ENCODE data around the gene KRTAP9-1.
"Not testable (repeated sequence)": the region's sequence is repeated elsewhere in the genome, so short reads cannot be mapped to it uniquely, and the experiment has no call there.

DNA sequence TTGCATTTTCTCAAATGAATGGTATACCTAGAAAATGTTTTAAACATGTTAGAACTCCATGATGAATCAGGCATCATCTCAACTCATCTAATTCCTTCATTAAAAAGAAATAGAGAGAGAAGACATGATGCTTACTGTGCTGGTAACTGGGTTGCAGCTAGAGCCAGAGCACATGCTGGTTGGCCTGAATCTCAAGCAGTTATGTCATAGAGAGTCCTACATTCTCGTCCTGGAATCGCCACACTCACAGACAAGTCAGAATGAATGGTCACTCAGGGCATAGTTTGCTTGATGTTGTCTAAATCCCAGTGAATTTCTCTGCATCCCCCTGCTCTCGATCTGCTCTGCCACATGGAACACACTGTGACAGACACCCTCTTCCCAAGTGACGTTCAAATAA lies 47.4 kb downstream of the KRTAP9-1 start:
- TF ChIP-seq, protein P1, sequence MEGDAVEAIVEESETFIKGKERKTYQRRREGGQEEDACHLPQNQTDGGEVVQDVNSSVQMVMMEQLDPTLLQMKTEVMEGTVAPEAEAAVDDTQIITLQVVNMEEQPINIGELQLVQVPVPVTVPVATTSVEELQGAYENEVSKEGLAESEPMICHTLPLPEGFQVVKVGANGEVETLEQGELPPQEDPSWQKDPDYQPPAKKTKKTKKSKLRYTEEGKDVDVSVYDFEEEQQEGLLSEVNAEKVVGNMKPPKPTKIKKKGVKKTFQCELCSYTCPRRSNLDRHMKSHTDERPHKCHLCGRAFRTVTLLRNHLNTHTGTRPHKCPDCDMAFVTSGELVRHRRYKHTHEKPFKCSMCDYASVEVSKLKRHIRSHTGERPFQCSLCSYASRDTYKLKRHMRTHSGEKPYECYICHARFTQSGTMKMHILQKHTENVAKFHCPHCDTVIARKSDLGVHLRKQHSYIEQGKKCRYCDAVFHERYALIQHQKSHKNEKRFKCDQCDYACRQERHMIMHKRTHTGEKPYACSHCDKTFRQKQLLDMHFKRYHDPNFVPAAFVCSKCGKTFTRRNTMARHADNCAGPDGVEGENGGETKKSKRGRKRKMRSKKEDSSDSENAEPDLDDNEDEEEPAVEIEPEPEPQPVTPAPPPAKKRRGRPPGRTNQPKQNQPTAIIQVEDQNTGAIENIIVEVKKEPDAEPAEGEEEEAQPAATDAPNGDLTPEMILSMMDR (IDR thresholded peaks at IDR 0.05) = not testable (repeated sequence)
- not testable (repeated sequence) for TF ChIP-seq POLR2A (IDR thresholded peaks at IDR 0.05)
